Measurements from ENCODE around the gene TIGD2.

The TIGD2 gene

GRCh38 chr4:89119166-89119565, 7.8 kb downstream of the TIGD2 start:
- H3K9me3 ChIP-seq (ENCODE audit: insufficient read depth, low read depth, low read length) = no peaks in the 10 kb centered on the region
- H3K27me3 ChIP-seq (ENCODE audit: insufficient read depth, low read length) = no peaks in the 10 kb centered on the region
- peaks cover 10% of the 10 kb centered on the region; the same call in 1 of the 2 replicates for H3K4me1 ChIP-seq (ENCODE audit: insufficient read depth, low read length)
- H3K9ac ChIP-seq (ENCODE audit: low read depth, low read length) = no peak overlapping the region
- H3K27ac ChIP-seq (ENCODE audit: low read depth, low read length) = no peak overlapping the region
- no peaks in the 10 kb centered on the region for H3K36me3 ChIP-seq (ENCODE audit: insufficient read depth, low read length)
- no peak overlapping the region for H3K4me3 ChIP-seq (ENCODE audit: low read length)
- WGBS = 91% methylated on average over 1 of the region's 1 CpG

- no peaks in the 10 kb centered on the region for H3K27me3 ChIP-seq (ENCODE audit: insufficient read depth, low read length)
- WGBS = 93% methylated on average over 3 of the region's 3 CpGs
- H3K27ac ChIP-seq (ENCODE audit: low read depth, low read length) = no peak overlapping the region
- H3K4me1 ChIP-seq (ENCODE audit: insufficient read depth, low read length) = peaks cover 10% of the 10 kb centered on the region; the same call in 1 of the 2 replicates
- H3K9me3 ChIP-seq (ENCODE audit: insufficient read depth, low read depth, low read length) = no peaks in the 10 kb centered on the region
- H3K9ac ChIP-seq (ENCODE audit: low read depth, low read length) = no peak overlapping the region
- no peaks in the 10 kb centered on the region for H3K36me3 ChIP-seq (ENCODE audit: insufficient read depth, low read length)
- H3K4me3 ChIP-seq (ENCODE audit: low read length) = no peak overlapping the region
Observed at GRCh38 chr4:89119836-89120235, 8.5 kb downstream of the TIGD2 start.

- H3K36me3 ChIP-seq (ENCODE audit: insufficient read depth, low read length) = no peaks in the 10 kb centered on the region
- no peak overlapping the region for H3K9ac ChIP-seq (ENCODE audit: low read depth, low read length)
- no peak overlapping the region for H3K27ac ChIP-seq (ENCODE audit: low read depth, low read length)
- peaks cover 10% of the 10 kb centered on the region; the same call in 1 of the 2 replicates for H3K4me1 ChIP-seq (ENCODE audit: insufficient read depth, low read length)
- no peaks in the 10 kb centered on the region for H3K9me3 ChIP-seq (ENCODE audit: insufficient read depth, low read depth, low read length)
- no peak overlapping the region for H3K4me3 ChIP-seq (ENCODE audit: low read length)
- no peaks in the 10 kb centered on the region for H3K27me3 ChIP-seq (ENCODE audit: insufficient read depth, low read length)
- WGBS = 96% methylated on average over 3 of the region's 3 CpGs
Observed at GRCh38 chr4:89121387-89122068, 10.2 kb downstream of the TIGD2 start.

- H3K36me3 ChIP-seq (ENCODE audit: insufficient read depth, low read length) = no peaks in the 10 kb centered on the region
- WGBS = 75% methylated on average over 5 of the region's 5 CpGs
- H3K4me3 ChIP-seq (ENCODE audit: low read length) = no peak overlapping the region
- no peak overlapping the region for H3K9ac ChIP-seq (ENCODE audit: low read depth, low read length)
- H3K4me1 ChIP-seq (ENCODE audit: insufficient read depth, low read length) = peaks cover 10% of the 10 kb centered on the region; the same call in 1 of the 2 replicates
- H3K27me3 ChIP-seq (ENCODE audit: insufficient read depth, low read length) = no peaks in the 10 kb centered on the region
- H3K9me3 ChIP-seq (ENCODE audit: insufficient read depth, low read depth, low read length) = no peaks in the 10 kb centered on the region
- H3K27ac ChIP-seq (ENCODE audit: low read depth, low read length) = no peak overlapping the region
Observed at GRCh38 chr4:89123451-89123851, 12.1 kb downstream of the TIGD2 start.

- Histone ChIP-seq H3K27me3 (ENCODE audit: insufficient read depth, low read length) (no peaks in the 10 kb centered on the region), H3K36me3 (ENCODE audit: insufficient read depth, low read length) (no peaks in the 10 kb centered on the region), H3K4me3 (ENCODE audit: low read length) (no peak overlapping the region), H3K4me1 (ENCODE audit: insufficient read depth, low read length) (peaks cover 10% of the 10 kb centered on the region; the same call in 1 of the 2 replicates), H3K27ac (ENCODE audit: low read depth, low read length) (no peak overlapping the region), H3K9me3 (ENCODE audit: insufficient read depth, low read depth, low read length) (no peaks in the 10 kb centered on the region), H3K9ac (ENCODE audit: low read depth, low read length) (no peak overlapping the region)
- 100% methylated on average over 1 of the region's 3 CpGs for WGBS
Observed at GRCh38 chr4:89125901-89126782, 14.8 kb downstream of the TIGD2 start.

GRCh38 chr4:89129080-89129640, 17.8 kb downstream of the TIGD2 start:
- H3K27ac ChIP-seq (ENCODE audit: low read depth, low read length) = no peak overlapping the region
- no peak overlapping the region for H3K9ac ChIP-seq (ENCODE audit: low read depth, low read length)
- 100% methylated on average over 1 of the region's 1 CpG for WGBS
- no peaks in the 10 kb centered on the region for H3K9me3 ChIP-seq (ENCODE audit: insufficient read depth, low read depth, low read length)
- no peak overlapping the region for H3K4me3 ChIP-seq (ENCODE audit: low read length)
- H3K36me3 ChIP-seq (ENCODE audit: insufficient read depth, low read length) = no peaks in the 10 kb centered on the region
- no peaks in the 10 kb centered on the region for H3K4me1 ChIP-seq (ENCODE audit: insufficient read depth, low read length)
- no peaks in the 10 kb centered on the region for H3K27me3 ChIP-seq (ENCODE audit: insufficient read depth, low read length)

- WGBS = 78% methylated on average over 2 of the region's 4 CpGs
- H3K4me1 ChIP-seq (ENCODE audit: insufficient read depth, low read length) = 0 out of 2 replicates have a peak, but pooled peaks cover 3% of the 10 kb centered on the region
- H3K27me3 ChIP-seq (ENCODE audit: insufficient read depth, low read length) = no peaks in the 10 kb centered on the region
- H3K36me3 ChIP-seq (ENCODE audit: insufficient read depth, low read length) = no peaks in the 10 kb centered on the region
- H3K9me3 ChIP-seq (ENCODE audit: insufficient read depth, low read depth, low read length) = no peaks in the 10 kb centered on the region
- no peak overlapping the region for H3K9ac ChIP-seq (ENCODE audit: low read depth, low read length)
- H3K27ac ChIP-seq (ENCODE audit: low read depth, low read length) = no peak overlapping the region
- H3K4me3 ChIP-seq (ENCODE audit: low read length) = no peak overlapping the region
Observed at GRCh38 chr4:89134775-89135319, 23.5 kb downstream of the TIGD2 start.

GRCh38 chr4:89136525-89136924, 25.2 kb downstream of the TIGD2 start:
- Histone ChIP-seq H3K36me3 (ENCODE audit: insufficient read depth, low read length) (no peaks in the 10 kb centered on the region), H3K27me3 (ENCODE audit: insufficient read depth, low read length) (no peaks in the 10 kb centered on the region), H3K9me3 (ENCODE audit: insufficient read depth, low read depth, low read length) (no peaks in the 10 kb centered on the region), H3K9ac (ENCODE audit: low read depth, low read length) (no peak overlapping the region), H3K4me1 (ENCODE audit: insufficient read depth, low read length) (0 out of 2 replicates have a peak, but pooled peaks cover 3% of the 10 kb centered on the region), H3K4me3 (ENCODE audit: low read length) (no peak overlapping the region), H3K27ac (ENCODE audit: low read depth, low read length) (no peak overlapping the region)
- 86% methylated on average over 2 of the region's 3 CpGs for WGBS

GRCh38 chr4:89137231-89137630, 25.9 kb downstream of the TIGD2 start:
- WGBS = 90% methylated on average over 4 of the region's 5 CpGs

GRCh38 chr4:89137695-89138094, 26.4 kb downstream of the TIGD2 start:
- Histone ChIP-seq H3K27ac (ENCODE audit: low read depth, low read length) (no peak overlapping the region), H3K4me3 (ENCODE audit: low read length) (no peak overlapping the region), H3K9me3 (ENCODE audit: insufficient read depth, low read depth, low read length) (no peaks in the 10 kb centered on the region), H3K9ac (ENCODE audit: low read depth, low read length) (no peak overlapping the region), H3K27me3 (ENCODE audit: insufficient read depth, low read length) (no peaks in the 10 kb centered on the region), H3K36me3 (ENCODE audit: insufficient read depth, low read length) (no peaks in the 10 kb centered on the region), H3K4me1 (ENCODE audit: insufficient read depth, low read length) (0 out of 2 replicates have a peak, but pooled peaks cover 3% of the 10 kb centered on the region)
- WGBS = 61% methylated on average over 12 of the region's 12 CpGs

More at GRCh38 chr4:89137231-89137630, 25.9 kb downstream of the TIGD2 start:
- Histone ChIP-seq H3K9me3 (ENCODE audit: insufficient read depth, low read depth, low read length) (no peaks in the 10 kb centered on the region), H3K27ac (ENCODE audit: low read depth, low read length) (no peak overlapping the region), H3K27me3 (ENCODE audit: insufficient read depth, low read length) (no peaks in the 10 kb centered on the region), H3K9ac (ENCODE audit: low read depth, low read length) (no peak overlapping the region), H3K36me3 (ENCODE audit: insufficient read depth, low read length) (no peaks in the 10 kb centered on the region), H3K4me3 (ENCODE audit: low read length) (no peak overlapping the region), H3K4me1 (ENCODE audit: insufficient read depth, low read length) (0 out of 2 replicates have a peak, but pooled peaks cover 3% of the 10 kb centered on the region)
